ENCODE data around the gene NCKIPSD.

- TF ChIP-seq CTCF (IDR thresholded peaks at IDR 0.05) (no peak), POLR2A (IDR thresholded peaks at IDR 0.05) (no peak)
These were observed 3.0 kb upstream of the NCKIPSD start for GRCh38 chr3:48688737-48689075.

Measured in right lobe of liver (tissue), 4 donors.